ENCODE data around the gene THOP1.

DNA sequence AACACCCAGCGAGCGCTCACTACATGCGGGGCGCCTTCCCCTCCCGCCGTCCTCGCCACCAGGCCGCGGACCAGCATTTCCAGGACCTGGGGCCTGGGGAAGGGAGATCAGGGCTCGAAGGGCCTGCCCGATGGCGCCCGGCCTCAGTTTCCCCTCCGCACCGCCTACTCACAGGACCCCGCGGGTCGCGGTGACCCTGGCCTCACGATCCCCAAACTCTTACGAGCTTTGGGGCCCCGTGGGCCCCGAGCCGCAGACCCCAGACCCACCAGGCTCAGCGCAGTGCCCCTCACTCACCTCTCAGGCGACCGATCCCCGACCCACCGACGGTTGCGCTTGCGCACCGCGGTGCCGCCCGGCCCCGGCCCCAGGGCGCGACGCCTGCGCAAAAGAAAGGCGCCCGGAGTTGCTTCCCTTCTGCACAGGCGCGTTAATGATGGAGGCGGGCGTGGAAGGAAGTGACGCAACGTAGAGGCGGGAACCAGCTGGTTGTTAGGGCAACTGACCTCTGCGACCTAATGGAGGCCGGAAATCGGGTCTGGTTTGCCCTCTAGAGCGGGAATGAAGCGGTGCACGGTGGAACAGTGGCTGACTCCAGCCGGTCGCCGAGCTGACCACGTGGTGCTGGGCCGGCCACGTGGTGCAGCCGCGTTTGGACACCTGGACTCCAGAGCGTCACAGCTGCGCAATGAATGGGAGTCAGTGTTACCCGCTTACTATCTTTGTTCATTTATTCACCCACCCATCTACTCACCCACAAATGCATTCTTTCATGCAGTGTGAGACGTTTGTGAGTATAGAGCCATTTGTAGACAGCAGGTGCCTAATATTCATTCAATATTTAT lies 2.1 kb upstream of the THOP1 start, which contains the start of gene SGTA:
- TF ChIP-seq, protein P1, sequence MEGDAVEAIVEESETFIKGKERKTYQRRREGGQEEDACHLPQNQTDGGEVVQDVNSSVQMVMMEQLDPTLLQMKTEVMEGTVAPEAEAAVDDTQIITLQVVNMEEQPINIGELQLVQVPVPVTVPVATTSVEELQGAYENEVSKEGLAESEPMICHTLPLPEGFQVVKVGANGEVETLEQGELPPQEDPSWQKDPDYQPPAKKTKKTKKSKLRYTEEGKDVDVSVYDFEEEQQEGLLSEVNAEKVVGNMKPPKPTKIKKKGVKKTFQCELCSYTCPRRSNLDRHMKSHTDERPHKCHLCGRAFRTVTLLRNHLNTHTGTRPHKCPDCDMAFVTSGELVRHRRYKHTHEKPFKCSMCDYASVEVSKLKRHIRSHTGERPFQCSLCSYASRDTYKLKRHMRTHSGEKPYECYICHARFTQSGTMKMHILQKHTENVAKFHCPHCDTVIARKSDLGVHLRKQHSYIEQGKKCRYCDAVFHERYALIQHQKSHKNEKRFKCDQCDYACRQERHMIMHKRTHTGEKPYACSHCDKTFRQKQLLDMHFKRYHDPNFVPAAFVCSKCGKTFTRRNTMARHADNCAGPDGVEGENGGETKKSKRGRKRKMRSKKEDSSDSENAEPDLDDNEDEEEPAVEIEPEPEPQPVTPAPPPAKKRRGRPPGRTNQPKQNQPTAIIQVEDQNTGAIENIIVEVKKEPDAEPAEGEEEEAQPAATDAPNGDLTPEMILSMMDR (IDR thresholded peaks at IDR 0.05): peak; percentile 38
- TF ChIP-seq EZH2 (IDR thresholded peaks at IDR 0.05): no peak

All from neural progenitor cell (in vitro differentiated cells).